Right hindlimb (tissue), 1 donor: Measurements from ENCODE around the gene LIF.

Source experiments
- DNase-seq: peaks from one replicate; pipeline ENCODE4 v3.0.0-alpha.2; 2018

The LIF gene

GRCh38 chr22:30245985-30246813 lies at the start of gene LIF:
LIF (minus strand) TSS chr22:30246759; CDS start chr22:30246695, 64 bp downstream.
- DNase-seq: no peak

GRCh38 chr22:30296324-30296723 lies 49.8 kb upstream of the LIF start:
- no peak for DNase-seq

- DNase-seq: no peak
Observed at GRCh38 chr22:30295576-30295975, 49.0 kb upstream of the LIF start.

- no peak for DNase-seq
Observed at GRCh38 chr22:30294830-30295229, 48.3 kb upstream of the LIF start.

- no peak for DNase-seq
Observed at GRCh38 chr22:30294066-30294465, 47.5 kb upstream of the LIF start.

GRCh38 chr22:30293026-30293425 lies 46.5 kb upstream of the LIF start:
- no peak for DNase-seq

- no peak for DNase-seq
Observed at GRCh38 chr22:30292069-30292970, 45.8 kb upstream of the LIF start.

GRCh38 chr22:30291058-30291892 lies 44.7 kb upstream of the LIF start:
- peak; percentile 80 for DNase-seq

- no peak for DNase-seq
Observed at GRCh38 chr22:30290342-30291057, 43.9 kb upstream of the LIF start.

GRCh38 chr22:30289980-30290313 lies 43.4 kb upstream of the LIF start:
- DNase-seq: no peak

GRCh38 chr22:30289141-30289979 lies 42.8 kb upstream of the LIF start, which contains the start of gene CASTOR1:
CASTOR1 (minus strand) TSS chr22:30289505; CDS start chr22:30289497, 8 bp downstream.
- DNase-seq: peak; percentile 99

- DNase-seq: peak; percentile 40
Observed at GRCh38 chr22:30288419-30289140, 42.0 kb upstream of the LIF start.

- DNase-seq: peak; percentile 86
Observed at GRCh38 chr22:30287648-30288418, 41.3 kb upstream of the LIF start.

- peak; percentile 73 for DNase-seq
Observed at GRCh38 chr22:30286813-30287647, 40.5 kb upstream of the LIF start.

- DNase-seq: no peak
Observed at GRCh38 chr22:30286331-30286730, 39.8 kb upstream of the LIF start.

GRCh38 chr22:30285846-30286200 lies 39.3 kb upstream of the LIF start:
- DNase-seq: no peak

GRCh38 chr22:30285176-30285845 lies 38.8 kb upstream of the LIF start:
- no peak for DNase-seq

GRCh38 chr22:30284666-30285065 lies 38.1 kb upstream of the LIF start:
- DNase-seq: no peak
